HepG2 (cell line): Measurements from ENCODE around the gene NCOA7. TPM values are rescaled to one million over a fixed set of nuclear protein-coding genes. Genes with fewer than 3 reads are reported as not detected.

Source experiments
- ATAC-seq: fragments of 200-7000 bp; cut with Tn5 transposase; 3 replicates; pipeline ENCODE4 v1.9.1; 2020; ENCODE audit warnings: mild to moderate bottlenecking, moderate library complexity
- BruUV-seq: library from RNA; stranded (reverse); fragments of 400-500 nt; replicated peaks from 2 replicates; lab custom pipeline; 2021; lab: Mats Ljungman, UMichigan
- CTCF ChIA-PET: fragments of 300-600 bp; formaldehyde crosslinking; extraction: SDS; loops from one replicate; lab custom pipeline; 2021; ENCODE audit warnings: low total read pairs, inconsistent platforms, low intra/inter-chr PET ratio; lab: Yijun Ruan, JAX
- POLR2A ChIA-PET: fragments of 350-600 bp; sonication (Branson Sonifier 250); formaldehyde crosslinking; loops from one replicate; lab custom pipeline; 2020; ENCODE audit warnings: antibody characterized with exemption, inconsistent platforms; lab: Yijun Ruan, JAX
- DNase-seq: peaks from one replicate; pipeline ENCODE4 v3.0.0-alpha.2; 2015; ENCODE audit warnings: low spot score
- FAIRE-seq: peaks from 3 replicates; lab custom pipeline; 2011; peaks lifted over from hg19 to GRCh38; lab: Jason Lieb, UNC
- H2AFZ ChIP-seq: one replicate; pipeline ENCODE4 v1.6.1; 2011; ENCODE audit warnings: low read length, inconsistent platforms
- H3K27ac ChIP-seq: fragments of 300-600 bp; 3 replicates; pipeline ENCODE4 v1.8.0; 2011; ENCODE audit warnings: mixed run types, mild to moderate bottlenecking, mixed read lengths, low read length, inconsistent platforms; ENCODE audit not compliant: insufficient read depth; ENCODE audit errors: extremely low read length
- H3K27me3 ChIP-seq, 2 experiments: fragments of 200-600 bp in 1 of 2; 2 replicates in 1 of 2; 3 replicates in 1 of 2; pipeline versions ENCODE4 v1.6.0 to v1.8.0; 2011; ENCODE audit warnings: low read length in 2 of 2, mild to moderate bottlenecking in 2 of 2, moderate library complexity in 2 of 2, inconsistent platforms in 1 of 2; ENCODE audit not compliant: insufficient read depth in 2 of 2, control insufficient read depth in 1 of 2
- H3K36me3 ChIP-seq, 2 experiments: fragments of 200-600 bp in 1 of 2; replicated peaks in 1 of 2; 2 replicates in 1 of 2; 3 replicates in 1 of 2; pipeline versions ENCODE4 v1.5.1 to v1.8.0; 2011; ENCODE audit warnings: low read length in 2 of 2, inconsistent platforms in 1 of 2; ENCODE audit not compliant: insufficient read depth in 2 of 2, control insufficient read depth in 1 of 2
- H3K4me1 ChIP-seq: 2 replicates; pipeline ENCODE4 v1.5.1; 2012; ENCODE audit warnings: low read length, inconsistent platforms; ENCODE audit not compliant: insufficient read depth
- H3K4me2 ChIP-seq: 2 replicates; pipeline ENCODE4 v1.6.0; 2011; ENCODE audit warnings: low read depth, low read length, inconsistent platforms
- H3K4me3 ChIP-seq, 3 experiments: fragments of 200-600 bp in 1 of 3; sonication (generic), shearing (Covaris generic) in 1 of 3; replicated peaks in 1 of 3; 2 replicates each; pipeline ENCODE4 v1.5.1; 2011 to 2016; ENCODE audit warnings: low read length in 3 of 3, inconsistent platforms in 2 of 3, low read depth in 2 of 3, mild to moderate bottlenecking in 2 of 3, control low read depth in 1 of 3, mixed read lengths in 1 of 3; ENCODE audit not compliant: insufficient read depth in 1 of 3
- H3K79me2 ChIP-seq: one replicate; pipeline ENCODE4 v1.6.1; 2011; ENCODE audit warnings: low read length, inconsistent platforms; ENCODE audit not compliant: insufficient read depth
- H3K9ac ChIP-seq: 2 replicates; pipeline ENCODE4 v1.6.0; 2011; ENCODE audit warnings: mild to moderate bottlenecking, low read depth, low read length, inconsistent platforms; ENCODE audit not compliant: insufficient read depth
- H3K9me3 ChIP-seq: 2 replicates; pipeline ENCODE4 v1.5.1; 2012; ENCODE audit warnings: mild to moderate bottlenecking, low read length
- H4K20me1 ChIP-seq: 2 replicates; pipeline ENCODE4 v1.6.0; 2011; ENCODE audit warnings: inconsistent platforms, mild to moderate bottlenecking, low read length, moderate library complexity; ENCODE audit not compliant: insufficient read depth
- AFF4 ChIP-seq: sonication (generic); formaldehyde crosslinking; IDR thresholded peaks from 2 replicates; pipeline ENCODE4 v1.4.0; 2020; ENCODE audit warnings: missing genetic modification reagents
- CBX1 ChIP-seq: IDR thresholded peaks from one replicate; pipeline ENCODE4 v1.6.1; 2016; ENCODE audit warnings: antibody characterized with exemption, low read depth
- NR0B2 ChIP-seq: sonication (generic); formaldehyde crosslinking; IDR thresholded peaks from 2 replicates; pipeline ENCODE4 v1.4.0; 2020; ENCODE audit warnings: mild to moderate bottlenecking, missing genetic modification reagents
- PHF8 ChIP-seq: sonication (generic); formaldehyde crosslinking; IDR thresholded peaks from 2 replicates; pipeline ENCODE4 v1.5.0; 2020; ENCODE audit warnings: missing genetic modification reagents
- SP2 ChIP-seq: sonication (generic); formaldehyde crosslinking; IDR thresholded peaks from 2 replicates; pipeline ENCODE4 v1.5.1; 2020; ENCODE audit warnings: mild to moderate bottlenecking, missing genetic modification reagents
- TGIF2 ChIP-seq: IDR thresholded peaks from 2 replicates; pipeline ENCODE4 v1.6.1; 2016; ENCODE audit warnings: control low read depth, missing compliant biosample characterization
- YY1 ChIP-seq: IDR thresholded peaks from 2 replicates; pipeline ENCODE4 v1.6.1; 2011; ENCODE audit warnings: low read length, low read depth, moderate library complexity, mild to moderate bottlenecking; ENCODE audit not compliant: insufficient read depth, insufficient replicate concordance
- ZFAT ChIP-seq: sonication (generic); formaldehyde crosslinking; conservative IDR thresholded peaks from 2 replicates; pipeline ENCODE4 v1.8.1; 2023; ENCODE audit warnings: missing genetic modification reagents, inconsistent platforms
- ZIK1 ChIP-seq: sonication (generic); formaldehyde crosslinking; IDR thresholded peaks from 2 replicates; pipeline ENCODE4 v1.5.0; 2020; ENCODE audit warnings: mild to moderate bottlenecking, low read depth, missing genetic modification reagents, borderline replicate concordance
- WGBS: methylation state at CpG from one replicate; pipeline ENCODE4 v1.1.6; 2017; ENCODE audit warnings: low lambda C conversion rate; 5-methylcytosine and 5-hydroxymethylcytosine counted together
- in situ Hi-C: cut with HindIII; loops from 2 replicates; pipeline ENCODE4 v1.10.0; 2017; ENCODE audit warnings: low pct_unique_long_range_greater_than_20kb; ENCODE audit not compliant: extremely low pct_ligation_motif_present
- intact Hi-C: fragments of 100-400 bp; cut with micrococcal nuclease; formaldehyde crosslinking; loops from one replicate; pipeline ENCODE4 v1.10.0; 2022; ENCODE audit not compliant: unreplicated experiment
- polyA plus RNA-seq, 8 experiments: library from polyadenylated mRNA; depleted of rRNA in 3 of 8; stranded (reverse) in 7 of 8; unstranded in 1 of 8; fragments of >200 nt; fragmentation: Illumina TruSeq in 4 of 8; extraction: Trizol in 4 of 8; gene quantifications; 2 replicates each; pipeline versions ENCODE4 v1.2.1 to v1.2.3, GENCODE V29; 2011 to 2016; ENCODE audit warnings: low read depth in 4 of 8, missing spikeins in 1 of 8, mixed read lengths in 1 of 8; ENCODE audit not compliant: insufficient read depth in 1 of 8
- total RNA-seq, 5 experiments: library from RNA; depleted of rRNA; stranded (reverse); fragments of >200 nt; fragmentation: Illumina TruSeq; extraction: Trizol; gene quantifications; 2 replicates each; pipeline ENCODE4 v1.2.3, GENCODE V29; 2016; ENCODE audit warnings: low read depth in 1 of 5

The NCOA7 gene
- total and polyA plus RNA-seq, 2 of the 13 experiments (the other 11 are each of a cell fraction or from before 2014, with no cell fraction given), result 13.6 to 20.8 TPM

- H3K79me2 ChIP-seq, result no peaks in the 10 kb centered on the region
- H3K36me3 ChIP-seq, result no peaks in the 10 kb centered on the region; a peak in 1 of 5 replicates
- 83% methylated on average over 3 of the region's 3 CpGs for WGBS
- H4K20me1 ChIP-seq, result no peaks in the 10 kb centered on the region
- H3K4me2 ChIP-seq, result no peak overlapping the region
- no peak overlapping the region for H3K4me3 ChIP-seq
- intact Hi-C loops, result loop anchor here (2.0 kb wide), 1 partner anchor 69 kb away; the partner anchor contains the start of gene NCOA7
- H3K27ac ChIP-seq, result no peak overlapping the region
- H3K27me3 ChIP-seq, result no peaks in the 10 kb centered on the region
- H3K9ac ChIP-seq, result no peak overlapping the region
- in situ Hi-C loops, result loop anchor here (5.0 kb wide), 1 partner anchor 93 kb away; no protein-coding TSS in a partner anchor
- H2AFZ ChIP-seq, result no peak overlapping the region
- ChIA-PET CTCF (interaction anchor here (1.6 to 3.5 kb wide), 4 partner anchors 68 to 114 kb away, joined by 4 to 30 read pairs (median 19); partner anchors contain the start of genes HINT3 and NCOA7), POLR2A (no interaction called here)
- ATAC-seq, result no peak
- no peak for TF ChIP-seq CBX1
- no peak for TF ChIP-seq NR0B2 (CRISPR knock-in tag)
- no peak for TF ChIP-seq ZFAT (CRISPR knock-in tag)
- no peak for TF ChIP-seq YY1
- TF ChIP-seq PHF8, result no peak
- H3K9me3 ChIP-seq, result no peaks in the 10 kb centered on the region
- BruUV-seq, result no TSS peak
- peak; percentile 57 for FAIRE-seq
- no peak for DNase-seq
- H3K4me1 ChIP-seq, result no peaks in the 10 kb centered on the region
These were observed 69.0 kb downstream of the NCOA7 start for GRCh38 chr6:125859727-125860126.

- ChIA-PET CTCF (no interaction called here), POLR2A (no interaction called here)
- no peaks in the 10 kb centered on the region for H3K4me1 ChIP-seq
- ATAC-seq (no peak), DNase-seq (no peak), FAIRE-seq (no peak)
- H3K9ac ChIP-seq, result no peak overlapping the region
- H3K27ac ChIP-seq, result no peak overlapping the region
- H3K4me2 ChIP-seq, result no peak overlapping the region
- H2AFZ ChIP-seq, result no peak overlapping the region
- H3K9me3 ChIP-seq, result no peaks in the 10 kb centered on the region
- H4K20me1 ChIP-seq, result no peaks in the 10 kb centered on the region
- no peaks in the 10 kb centered on the region for H3K79me2 ChIP-seq
- no peaks in the 10 kb centered on the region for H3K27me3 ChIP-seq
- intact Hi-C loops, result no loop called here
- TF ChIP-seq ZIK1 (CRISPR knock-in tag), result no peak
- TF ChIP-seq AFF4 (CRISPR knock-in tag), result no peak
- no peak for TF ChIP-seq SP2 (CRISPR knock-in tag)
- TF ChIP-seq TGIF2, result no peak
- in situ Hi-C loops, result no loop called here
- no TSS peak for BruUV-seq
- H3K36me3 ChIP-seq, result no peaks in the 10 kb centered on the region
- no peak overlapping the region for H3K4me3 ChIP-seq
These were observed 72.3 kb downstream of the NCOA7 start for GRCh38 chr6:125863023-125863422.
